GM19467 (cell line): ENCODE results near the gene C1orf167.

Source experiments
- ATAC-seq: cut with Tn5 transposase; IDR thresholded peaks from one replicate; pipeline ENCODE4 v1.9.1; 2021; ENCODE audit warnings: mild to moderate bottlenecking, moderate library complexity; ENCODE audit not compliant: unreplicated experiment

Gene C1orf167

DNA sequence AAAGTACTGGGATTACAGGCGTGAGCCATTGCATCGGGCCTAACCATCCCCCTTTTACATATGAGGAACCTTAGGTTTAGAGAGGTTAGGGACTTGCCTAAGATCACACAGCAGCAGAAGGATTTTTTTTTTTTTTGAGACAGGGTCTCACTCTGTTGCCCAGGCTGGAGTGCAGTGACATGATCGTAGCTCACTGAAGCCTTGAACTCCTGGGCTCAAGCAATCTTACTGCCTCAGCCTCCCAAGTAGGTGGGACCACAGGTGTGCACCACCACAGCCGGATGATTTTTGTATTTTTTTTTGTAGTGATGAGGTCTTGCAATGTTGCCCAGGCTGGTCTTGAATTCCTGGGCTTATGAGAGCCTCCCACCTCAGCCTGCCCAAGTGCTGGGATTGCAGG, 2.2 kb upstream of the C1orf167 start:
- no peak for ATAC-seq

DNA sequence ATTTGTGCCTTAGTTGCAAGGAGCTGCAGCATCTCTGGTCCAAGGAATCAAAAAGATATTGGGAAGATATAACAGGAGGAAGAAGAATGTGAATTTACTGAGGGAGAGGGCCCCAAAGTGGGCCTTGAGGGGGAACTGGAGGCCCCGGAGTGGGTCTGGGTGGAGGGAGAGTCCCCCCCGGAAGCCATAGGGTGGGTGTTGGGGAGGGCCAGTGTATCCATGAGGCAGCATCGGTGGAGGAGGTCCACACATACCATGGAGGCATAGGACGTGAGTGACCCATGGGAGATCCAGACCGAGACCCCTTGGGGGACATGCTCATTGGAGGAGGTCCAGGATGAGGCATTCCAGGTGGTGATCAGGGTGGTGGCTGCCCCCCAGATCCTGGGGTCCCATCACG, 708 bp upstream of the C1orf167 start:
- ATAC-seq, result no peak

DNA sequence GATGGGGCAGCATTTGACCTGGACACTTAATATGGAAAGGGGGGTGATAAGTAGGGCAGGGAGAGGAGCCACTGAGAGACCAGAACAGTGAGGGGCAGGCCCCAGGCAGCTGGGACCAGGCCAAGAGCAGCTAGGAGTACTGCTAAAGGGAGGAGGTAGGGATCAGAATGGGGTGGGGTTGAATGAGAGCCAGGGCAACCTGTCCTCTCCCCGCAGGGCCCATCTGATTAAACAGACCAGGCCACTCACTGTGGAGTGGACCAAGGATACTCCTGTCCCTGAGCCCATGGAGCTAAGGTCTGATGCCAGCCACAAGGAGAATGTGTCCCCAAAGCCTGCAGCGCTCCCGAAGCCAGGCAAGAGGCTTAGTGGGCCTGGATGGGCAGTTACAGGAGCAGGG, 2.1 kb downstream of the C1orf167 start:
- ATAC-seq, result no peak

DNA sequence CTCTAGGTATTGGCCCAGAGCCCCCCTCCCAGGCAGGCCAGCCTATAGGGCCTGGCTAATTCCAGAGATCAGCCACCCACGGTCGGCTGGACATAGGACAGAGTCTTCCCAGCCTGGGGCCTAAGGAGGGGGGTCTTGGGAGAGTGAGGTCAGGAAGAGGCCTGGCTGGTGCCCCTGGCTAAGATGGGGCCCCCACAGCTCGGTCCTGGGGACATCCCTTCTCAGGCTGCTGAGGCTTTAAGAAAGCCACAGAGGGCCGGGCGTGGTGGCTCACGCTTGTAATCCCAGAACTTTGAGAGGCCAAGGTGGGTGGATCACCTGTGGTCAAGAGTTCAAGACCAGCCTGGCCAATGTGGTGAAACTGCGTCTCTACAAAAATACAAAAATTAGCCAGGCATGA, 2.5 kb downstream of the C1orf167 start:
- no peak for ATAC-seq

DNA sequence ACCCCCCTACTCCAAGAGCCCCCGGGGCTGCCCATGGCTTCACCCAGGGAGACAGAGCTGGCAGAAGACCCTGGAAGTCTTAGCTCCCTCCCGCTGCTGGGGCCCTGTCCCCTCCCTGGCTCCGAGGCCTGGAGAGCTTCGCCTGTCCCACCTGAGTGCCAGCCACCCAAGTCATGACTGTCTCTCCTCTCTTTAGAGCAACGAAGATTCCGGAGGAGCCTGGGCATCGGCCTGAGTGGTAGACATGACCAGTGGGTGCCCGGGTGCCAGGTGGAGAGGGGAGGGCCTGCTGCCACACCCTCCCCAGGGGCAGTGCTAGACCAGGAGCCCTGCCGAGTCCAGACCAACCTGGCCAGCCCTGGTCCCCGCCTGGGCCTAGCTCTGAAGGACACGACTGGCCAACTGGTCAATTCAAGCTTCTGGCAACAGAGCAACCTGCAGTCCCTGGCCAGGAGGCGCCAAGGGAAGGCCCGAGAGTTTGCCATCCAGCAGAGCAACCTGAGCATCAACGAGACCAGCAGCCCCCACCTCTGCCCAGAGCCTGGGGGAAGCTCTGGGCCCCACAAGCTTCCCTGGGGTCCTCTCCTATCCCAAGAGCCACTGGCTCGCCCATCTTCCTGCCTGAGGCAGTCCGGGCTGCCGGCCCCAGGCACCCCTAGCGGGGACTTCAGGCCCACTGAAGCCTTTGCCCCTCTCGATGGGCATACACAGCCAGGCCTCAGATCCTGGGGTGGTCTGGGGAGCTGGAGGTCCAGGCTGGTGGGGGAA, 3.9 kb downstream of the C1orf167 start:
- no peak for ATAC-seq

DNA sequence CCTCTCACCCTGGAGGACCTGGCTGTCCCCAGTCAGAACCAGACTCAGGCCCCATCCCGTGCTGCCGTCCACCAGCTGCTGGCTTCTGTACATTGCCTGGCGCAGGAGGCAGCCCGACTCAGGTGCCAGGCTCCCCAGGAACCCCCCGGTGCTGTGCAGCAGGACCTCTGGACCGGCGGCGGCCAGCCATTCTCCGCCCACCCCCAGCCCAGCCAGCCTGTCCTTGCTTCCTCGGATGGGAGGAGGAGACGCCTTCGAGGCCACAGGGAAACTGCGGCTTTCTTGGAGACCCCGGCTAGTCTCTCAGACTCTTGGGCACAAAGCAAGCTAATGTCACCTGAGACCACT, 4.4 kb downstream of the C1orf167 start:
- no peak for ATAC-seq

DNA sequence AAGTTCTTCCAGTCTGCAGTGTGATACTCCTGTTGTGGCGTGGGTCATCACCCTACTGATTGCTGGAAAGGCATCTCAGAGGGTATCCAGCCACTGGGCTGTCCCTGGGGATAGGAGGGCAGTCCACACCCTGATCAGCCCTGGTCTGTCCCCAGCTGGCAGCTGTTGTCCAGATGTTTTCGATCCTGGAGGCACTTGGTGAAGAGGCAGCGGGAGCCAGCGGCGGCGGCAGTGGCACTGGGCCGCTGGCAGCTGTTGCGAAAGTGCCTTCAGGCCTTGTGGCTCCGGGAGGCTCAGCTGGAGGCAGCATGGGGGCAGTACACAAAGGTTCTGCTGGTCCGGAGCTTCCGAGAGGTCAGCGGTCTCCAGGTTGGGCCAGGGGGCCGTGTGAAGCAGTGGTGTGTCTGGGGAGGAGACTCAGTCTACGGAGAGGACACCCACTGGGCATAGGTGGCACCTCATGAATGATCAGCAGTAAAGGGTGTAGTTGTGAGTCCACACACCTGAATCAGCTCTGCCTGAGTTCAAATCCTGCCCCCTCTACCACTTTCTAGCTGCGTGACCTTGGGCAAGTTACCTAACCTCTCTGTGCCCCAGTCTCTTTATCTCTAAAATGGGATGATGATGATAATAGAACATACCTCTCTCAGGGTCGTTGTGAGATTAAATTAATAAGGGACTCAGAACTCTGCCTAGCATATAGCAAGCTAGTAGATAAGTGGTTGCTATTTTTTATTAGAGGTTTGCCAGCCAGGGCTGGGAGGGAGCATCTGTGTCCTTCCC, 6.1 kb downstream of the C1orf167 start:
- ATAC-seq, result no peak

DNA sequence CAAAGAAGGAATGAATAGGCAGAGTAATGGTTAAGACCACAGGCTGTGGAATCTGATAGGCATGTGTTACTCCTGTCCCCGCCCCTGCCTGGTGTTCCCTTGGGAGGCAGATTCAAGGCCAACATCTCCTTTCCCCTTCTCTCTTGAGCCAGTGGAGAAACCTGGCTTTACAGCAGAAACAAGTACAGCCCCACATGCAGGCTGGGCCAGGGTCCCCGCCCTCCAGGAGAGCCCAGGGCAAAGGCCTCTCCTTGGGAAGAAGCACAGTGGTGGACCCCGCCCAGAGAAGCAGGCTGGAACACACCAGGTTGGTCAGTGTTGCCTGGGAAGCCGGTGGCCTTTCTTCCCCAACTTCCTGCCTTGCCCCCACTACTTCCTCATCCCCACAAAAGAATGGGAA, 6.8 kb downstream of the C1orf167 start:
- ATAC-seq, result no peak

DNA sequence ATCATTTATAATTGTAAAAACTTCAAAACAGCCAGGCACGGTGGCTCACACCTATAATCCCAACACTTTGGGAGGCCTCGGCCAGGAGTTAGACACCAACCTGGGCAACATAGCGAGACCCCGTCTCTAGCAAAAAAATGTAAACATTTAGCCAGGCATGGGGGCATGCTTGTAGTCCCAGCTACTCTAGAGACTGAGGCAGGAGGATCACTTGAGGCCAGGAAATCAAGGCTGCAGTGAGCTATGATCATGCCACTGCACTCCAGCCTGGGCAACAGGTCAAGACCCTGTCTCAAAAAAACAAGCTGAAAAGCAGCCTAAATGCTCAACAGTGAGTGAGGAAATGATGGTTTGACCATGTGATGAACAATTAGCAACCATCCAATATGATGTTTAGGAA, 7.3 kb downstream of the C1orf167 start:
- no peak for ATAC-seq

DNA sequence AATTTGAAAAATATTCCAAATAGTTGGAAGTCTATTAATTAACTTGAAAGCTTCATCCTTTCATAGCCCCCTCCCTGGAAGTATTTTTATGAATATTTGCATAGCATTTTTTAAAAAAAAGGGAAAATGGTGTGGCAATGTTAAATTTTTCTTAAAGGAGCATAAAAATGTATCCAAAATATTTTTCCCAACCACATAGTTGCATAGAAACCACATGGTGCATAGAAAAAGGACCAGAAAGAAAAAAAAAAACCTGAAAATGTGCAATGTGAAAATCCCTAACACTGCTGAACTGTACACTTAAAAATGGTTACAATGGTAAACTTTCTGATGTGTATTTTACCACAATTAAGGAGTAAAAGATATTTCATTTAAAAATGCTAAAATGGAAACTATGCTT, 8.0 kb downstream of the C1orf167 start:
- ATAC-seq, result no peak

DNA sequence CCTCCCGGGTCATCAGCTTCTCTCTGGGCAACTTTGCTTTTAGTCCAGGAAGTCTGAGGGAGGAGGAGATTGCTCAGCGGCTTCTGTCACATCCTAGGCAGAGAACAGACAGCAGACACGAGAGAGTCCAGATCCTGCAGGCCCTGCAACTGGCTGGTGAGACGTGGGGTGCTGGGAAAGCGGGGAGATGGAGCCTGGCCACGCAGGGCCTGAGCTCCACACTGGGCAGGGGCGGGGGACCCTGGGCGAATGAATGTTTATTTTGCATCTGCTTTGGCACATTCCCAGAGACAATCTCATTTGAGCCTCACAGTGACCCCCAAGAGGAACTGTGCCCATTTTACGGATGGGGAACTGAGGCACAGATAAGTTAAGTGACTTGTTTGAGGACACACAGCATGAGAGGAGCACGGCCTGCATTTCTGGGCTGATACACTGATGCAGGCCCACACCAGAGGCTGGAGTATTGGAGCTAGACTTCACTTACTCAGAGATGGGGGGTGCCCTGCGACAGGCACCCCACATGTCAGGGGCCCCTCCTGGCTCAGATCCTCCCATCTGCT, 9.6 kb downstream of the C1orf167 start:
- ATAC-seq, result no peak

DNA sequence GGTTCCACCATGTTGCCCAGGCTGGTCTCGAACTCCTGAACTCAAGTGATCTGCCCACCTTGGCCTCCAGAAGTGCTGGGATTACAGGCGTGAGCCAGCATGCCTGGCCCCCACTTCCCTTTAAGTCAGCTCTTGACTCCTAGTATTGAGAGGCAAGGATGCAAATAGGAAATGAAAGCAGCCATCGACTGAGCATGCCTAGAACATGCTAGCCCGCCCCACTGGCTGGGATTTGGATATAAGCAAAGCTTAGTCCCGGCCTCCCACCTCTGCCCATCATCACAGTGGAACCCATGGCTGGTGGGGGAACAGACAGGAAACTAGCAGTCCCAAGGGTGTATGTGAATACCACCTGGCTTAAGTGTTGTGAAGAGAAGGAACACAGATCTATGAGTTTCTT, 10.5 kb downstream of the C1orf167 start:
- ATAC-seq, result no peak

DNA sequence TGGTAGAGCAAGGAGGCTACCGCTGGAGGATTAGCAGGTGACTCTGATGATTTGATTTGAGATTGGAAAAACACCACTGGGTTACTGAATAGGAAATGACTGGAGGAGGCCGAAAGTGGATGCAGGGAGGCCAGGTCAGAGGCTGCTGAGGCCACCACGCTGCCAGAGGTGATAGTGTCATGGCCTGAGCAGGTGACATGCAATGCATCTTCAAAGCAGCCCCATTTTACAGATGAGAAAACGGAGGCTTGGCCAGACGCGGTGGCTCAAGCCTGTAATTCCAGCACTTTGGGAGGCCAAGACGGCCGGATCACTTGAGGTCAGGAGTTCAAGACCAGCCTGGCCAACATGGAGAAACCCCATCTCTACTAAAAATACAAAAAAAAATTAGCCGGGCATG, 12.8 kb downstream of the C1orf167 start:
- ATAC-seq, result no peak

DNA sequence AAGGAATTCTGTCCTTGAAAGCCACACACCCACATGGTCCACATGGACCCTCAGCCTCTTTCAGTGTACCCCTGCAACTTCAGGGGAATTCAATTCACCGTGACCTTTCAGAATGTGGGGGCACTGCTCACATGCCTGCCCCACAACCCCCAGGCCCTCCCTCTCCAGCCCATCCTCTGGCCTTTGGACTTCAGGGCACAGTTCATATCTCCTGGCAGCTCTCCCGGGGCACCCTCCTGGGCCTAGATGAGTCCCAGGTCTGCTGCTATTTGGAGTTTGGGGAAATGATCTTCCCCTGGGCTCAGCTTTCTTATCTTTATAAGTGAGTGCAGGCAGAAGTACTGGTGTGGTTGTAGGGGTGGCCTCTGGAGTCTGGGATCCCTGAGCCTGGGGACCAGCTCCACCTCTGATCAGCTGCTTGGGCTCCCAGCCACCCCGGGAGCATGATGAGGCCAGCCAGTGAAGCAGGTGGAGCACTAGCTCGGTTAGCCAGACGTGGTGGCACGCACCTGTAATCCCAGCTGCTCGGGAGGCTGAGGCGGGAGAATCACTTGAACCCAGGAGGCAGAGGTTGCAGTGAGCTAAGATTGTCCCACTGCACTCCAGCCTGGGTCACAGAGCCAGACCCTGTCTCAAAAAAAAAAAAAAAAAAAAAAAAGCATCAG, 15.8 kb downstream of the C1orf167 start:
- no peak for ATAC-seq

DNA sequence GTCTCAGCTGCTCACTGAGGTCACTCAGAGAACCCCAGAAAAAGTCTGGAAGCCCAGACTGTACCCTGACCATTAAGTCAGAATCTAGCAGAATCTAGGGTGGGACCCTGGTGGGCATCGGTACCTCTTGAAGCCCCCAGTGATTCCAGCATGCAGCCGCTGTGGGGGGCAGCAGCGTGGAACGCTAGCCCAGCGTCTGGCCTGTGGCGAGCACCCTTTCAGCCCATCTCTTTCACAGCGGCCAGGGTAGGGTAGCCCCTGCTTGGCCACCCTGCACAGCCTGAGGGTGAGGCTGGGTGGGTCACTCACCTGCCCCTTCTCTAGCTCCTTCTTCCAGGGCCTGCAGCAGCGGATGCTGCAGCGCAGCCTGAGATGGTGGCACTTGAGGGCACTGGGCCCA, 16.3 kb downstream of the C1orf167 start:
- no peak for ATAC-seq

DNA sequence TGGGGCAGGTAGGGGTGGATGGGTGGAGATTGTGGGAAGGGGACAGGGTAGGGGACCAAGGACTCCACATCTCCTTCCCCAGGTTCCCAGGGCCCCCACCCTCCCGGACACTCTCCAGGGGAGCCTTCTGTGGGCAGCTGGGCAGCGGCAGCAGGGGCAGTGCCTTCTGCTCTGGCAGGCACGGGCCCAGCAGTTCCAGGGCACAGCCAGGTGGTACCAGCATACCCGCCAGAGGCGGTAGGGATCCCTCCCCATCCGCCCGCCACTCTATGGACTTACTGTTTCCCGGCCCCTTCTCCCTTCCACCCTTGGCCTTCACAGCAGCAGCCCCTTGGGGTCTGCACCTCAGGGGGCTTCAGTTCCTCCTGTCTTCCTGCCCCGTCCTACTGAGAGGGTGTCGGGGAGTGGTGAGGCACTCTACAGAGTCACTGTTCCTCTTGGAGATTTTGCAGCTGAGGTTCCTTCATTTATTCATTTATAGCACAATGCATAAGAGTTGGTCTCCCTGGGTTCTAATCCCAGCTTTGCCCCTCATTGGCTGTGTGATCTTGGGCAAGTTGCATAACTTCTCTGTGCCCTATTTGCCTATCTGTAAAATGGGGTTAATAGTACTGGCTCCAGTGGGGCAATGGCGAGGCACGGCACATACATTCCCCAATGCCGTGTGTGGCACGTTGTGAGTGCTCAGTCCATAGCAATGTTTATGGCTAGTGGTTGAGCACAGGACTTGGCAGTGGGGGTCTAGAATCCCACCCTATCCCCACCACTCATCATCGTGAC, 17.0 kb downstream of the C1orf167 start:
- no peak for ATAC-seq

DNA sequence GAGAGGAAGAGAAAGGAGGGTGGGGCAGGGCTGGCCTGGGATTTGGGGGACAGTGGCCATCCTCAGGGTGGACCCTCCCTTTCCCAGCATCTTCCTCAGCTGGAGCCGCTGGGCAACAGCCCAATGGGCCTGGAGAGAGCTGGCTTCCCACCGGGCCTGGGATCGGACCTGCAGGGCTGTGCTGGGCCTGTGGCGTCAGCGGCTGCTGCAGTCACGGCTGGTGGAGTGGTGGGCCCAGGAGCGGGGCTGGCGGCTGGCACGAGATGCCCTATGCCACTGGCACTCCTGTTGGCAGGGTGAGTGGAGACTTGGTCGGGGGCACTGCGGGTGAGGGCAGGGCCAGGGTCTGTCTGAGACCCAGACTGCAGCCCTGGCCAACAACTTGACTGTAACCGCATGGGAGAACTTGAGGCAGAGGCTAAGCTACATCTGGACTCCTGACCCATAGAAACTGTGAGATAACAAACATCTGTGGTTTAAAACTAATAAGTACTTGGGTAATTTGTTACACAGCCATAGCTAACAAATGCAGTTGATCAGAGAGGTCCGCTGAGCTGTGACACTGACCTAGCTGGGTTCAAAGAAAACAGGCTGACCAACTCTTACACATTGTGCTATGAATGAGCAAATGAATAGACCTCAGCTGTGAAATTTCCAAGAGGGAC, 17.9 kb downstream of the C1orf167 start:
- no peak for ATAC-seq

DNA sequence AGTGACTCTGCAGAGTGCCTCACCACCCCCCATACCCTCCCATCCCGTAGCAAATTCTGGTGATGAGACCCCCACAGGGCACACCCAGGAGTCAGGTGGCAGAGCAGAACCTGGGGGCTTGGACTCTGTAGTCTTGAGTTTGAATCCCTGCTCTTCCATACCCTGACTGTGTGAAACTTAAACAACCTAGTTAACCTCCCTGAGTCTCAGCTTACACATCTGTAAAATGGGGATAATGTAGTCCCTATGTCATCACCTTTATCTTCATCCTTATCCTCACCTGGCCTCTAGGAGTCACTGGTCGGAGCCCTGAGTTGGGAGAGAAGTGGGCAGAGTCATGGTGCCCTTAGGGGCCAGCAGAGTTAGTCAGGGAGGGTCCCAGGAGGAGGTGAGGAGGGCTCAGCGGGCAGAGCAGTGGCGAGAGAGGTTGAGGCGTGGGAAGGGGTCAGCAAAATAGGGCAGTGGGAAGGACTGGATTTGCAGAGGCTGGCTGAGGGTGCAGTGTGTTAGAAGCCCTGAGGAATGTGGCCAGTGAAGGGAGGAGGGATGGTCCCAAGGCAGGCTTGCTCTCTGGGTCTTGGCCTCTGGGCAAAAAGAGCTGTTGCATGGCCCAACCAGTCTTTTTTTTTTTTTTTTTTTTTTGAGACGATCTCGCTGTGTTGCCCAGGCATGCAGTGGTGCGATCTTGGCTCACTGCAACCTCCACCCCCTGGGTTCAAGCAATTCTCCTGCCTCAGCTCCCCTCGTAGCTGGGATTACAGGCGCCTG, 18.6 kb downstream of the C1orf167 start:
- ATAC-seq, result no peak

DNA sequence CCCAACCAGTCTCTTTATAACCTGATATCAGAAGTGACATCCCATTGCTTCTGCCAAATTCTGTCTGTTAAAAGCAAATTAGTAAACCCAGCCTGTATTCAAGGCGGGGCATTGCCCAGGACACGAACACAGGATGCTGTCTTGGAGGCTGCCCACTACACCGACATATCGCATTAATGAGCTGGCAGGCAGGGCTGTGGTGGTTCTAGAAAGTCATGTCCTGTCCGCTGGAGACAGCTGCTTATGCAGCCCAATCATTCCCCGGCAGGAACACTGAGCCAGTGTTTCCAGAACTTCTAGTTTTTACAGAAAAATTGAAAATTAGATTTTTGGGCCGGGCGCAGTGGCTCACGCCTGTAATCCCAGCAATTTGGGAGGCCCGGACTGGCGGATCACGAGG, 19.3 kb downstream of the C1orf167 start:
- ATAC-seq, result no peak
